Measurements from ENCODE around the gene VPS45. TPM values are rescaled to one million over a fixed set of nuclear protein-coding genes. Genes with fewer than 3 reads are reported as not detected.

VPS45 gene, protein sequence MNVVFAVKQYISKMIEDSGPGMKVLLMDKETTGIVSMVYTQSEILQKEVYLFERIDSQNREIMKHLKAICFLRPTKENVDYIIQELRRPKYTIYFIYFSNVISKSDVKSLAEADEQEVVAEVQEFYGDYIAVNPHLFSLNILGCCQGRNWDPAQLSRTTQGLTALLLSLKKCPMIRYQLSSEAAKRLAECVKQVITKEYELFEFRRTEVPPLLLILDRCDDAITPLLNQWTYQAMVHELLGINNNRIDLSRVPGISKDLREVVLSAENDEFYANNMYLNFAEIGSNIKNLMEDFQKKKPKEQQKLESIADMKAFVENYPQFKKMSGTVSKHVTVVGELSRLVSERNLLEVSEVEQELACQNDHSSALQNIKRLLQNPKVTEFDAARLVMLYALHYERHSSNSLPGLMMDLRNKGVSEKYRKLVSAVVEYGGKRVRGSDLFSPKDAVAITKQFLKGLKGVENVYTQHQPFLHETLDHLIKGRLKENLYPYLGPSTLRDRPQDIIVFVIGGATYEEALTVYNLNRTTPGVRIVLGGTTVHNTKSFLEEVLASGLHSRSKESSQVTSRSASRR
- total RNA-seq (ENCODE audit: low replicate concordance), result 25.9 and 41.5 TPM in 2 replicates
- long read RNA-seq, transcript VPS45-202 (15 exons, 2,790 nt), result major isoform, 70 of 93 reads
- long read RNA-seq, partial matches to known transcripts, result 10 of 93 reads
- long read RNA-seq, other reads (novel, unspliced or antisense), result 11 of 93 reads

DNA sequence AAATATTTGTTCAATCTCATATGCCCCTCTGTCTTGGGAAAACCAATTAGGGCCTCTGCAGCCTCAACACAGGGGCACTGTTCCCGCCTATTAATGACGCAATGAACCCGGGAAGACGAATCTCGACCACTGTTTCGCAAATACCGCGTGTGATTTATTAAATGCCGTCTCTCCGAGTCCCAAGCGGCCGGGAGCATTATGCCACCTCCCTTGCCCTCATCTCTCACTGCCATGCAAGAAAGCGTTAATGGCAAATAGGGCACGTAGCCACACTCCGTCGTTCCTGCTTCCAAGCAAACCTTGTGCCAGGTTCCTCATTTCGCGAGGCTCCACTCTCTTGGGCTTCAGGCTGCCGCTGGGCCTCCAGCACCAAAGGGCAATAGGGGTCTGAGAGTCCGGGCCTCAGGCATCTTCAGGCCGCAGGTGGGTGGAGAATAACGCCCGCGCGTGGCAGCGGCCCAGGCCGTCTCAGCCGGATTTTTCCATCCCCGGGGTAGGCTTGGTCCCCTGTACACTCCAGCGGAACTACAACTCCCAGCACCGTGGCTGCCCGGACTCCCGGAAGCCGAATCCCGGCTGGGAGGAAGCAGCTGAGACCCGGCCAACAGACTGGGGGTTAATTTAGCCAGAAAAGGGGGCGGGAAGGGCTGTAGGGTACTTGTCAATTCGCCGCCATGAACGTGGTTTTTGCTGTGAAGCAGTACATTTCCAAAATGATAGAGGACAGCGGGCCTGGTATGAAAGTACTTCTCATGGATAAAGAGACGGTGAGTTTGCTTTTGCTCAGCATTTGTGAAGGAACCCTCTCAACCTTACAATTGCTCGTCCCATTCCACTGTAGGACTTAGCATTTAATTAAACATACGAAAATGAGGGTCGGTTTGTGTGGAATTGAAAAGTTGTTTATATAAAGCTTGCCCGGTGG, at the start of gene VPS45:
VPS45 (plus strand) TSS at position 593 of the 925 bp plus-strand sequence; CDS start at position 675, 82 bp downstream.
- Mint-ChIP-seq H3K4me3 (peak within 1 kb of the TSS; percentile 97), H3K27ac (peak within 1 kb of the TSS; percentile 98), H3K9me3 (no peaks in the 10 kb centered on the region), H3K4me1 (ENCODE audit: unreplicated experiment) (peaks cover 24% of the 10 kb centered on the region), H3K36me3 (peaks cover 11% of the 10 kb centered on the region), H3K27me3 (no peaks in the 10 kb centered on the region)
- peak; percentile 88 for DNase-seq (ENCODE audit: extremely low spot score, unreplicated experiment)
- TF ChIP-seq, protein P1, sequence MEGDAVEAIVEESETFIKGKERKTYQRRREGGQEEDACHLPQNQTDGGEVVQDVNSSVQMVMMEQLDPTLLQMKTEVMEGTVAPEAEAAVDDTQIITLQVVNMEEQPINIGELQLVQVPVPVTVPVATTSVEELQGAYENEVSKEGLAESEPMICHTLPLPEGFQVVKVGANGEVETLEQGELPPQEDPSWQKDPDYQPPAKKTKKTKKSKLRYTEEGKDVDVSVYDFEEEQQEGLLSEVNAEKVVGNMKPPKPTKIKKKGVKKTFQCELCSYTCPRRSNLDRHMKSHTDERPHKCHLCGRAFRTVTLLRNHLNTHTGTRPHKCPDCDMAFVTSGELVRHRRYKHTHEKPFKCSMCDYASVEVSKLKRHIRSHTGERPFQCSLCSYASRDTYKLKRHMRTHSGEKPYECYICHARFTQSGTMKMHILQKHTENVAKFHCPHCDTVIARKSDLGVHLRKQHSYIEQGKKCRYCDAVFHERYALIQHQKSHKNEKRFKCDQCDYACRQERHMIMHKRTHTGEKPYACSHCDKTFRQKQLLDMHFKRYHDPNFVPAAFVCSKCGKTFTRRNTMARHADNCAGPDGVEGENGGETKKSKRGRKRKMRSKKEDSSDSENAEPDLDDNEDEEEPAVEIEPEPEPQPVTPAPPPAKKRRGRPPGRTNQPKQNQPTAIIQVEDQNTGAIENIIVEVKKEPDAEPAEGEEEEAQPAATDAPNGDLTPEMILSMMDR (conservative IDR thresholded peaks at IDR 0.05), result peak; percentile 33

DNA sequence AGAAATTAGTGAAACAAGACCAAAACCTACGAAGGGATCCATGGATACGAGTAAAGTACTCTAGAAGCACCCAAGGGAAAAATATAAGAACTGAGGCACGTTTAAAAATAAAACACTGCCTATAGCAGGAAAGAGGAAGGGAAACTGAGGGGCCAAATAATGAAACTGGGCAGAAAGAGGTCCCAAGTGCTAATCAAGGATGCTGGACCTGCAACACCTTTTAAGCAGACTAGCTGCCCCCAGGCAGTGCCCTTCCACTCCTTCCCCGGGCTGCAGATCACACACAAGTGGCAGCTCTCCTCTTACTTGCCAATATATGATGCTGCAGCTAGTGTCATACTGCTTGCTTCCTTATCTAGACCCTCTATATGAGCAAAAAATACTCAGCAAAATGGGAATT, 49.4 kb upstream of the VPS45 start:
- no peak for DNase-seq (ENCODE audit: extremely low spot score, unreplicated experiment)
- Mint-ChIP-seq H3K4me1 (ENCODE audit: unreplicated experiment) (peaks cover 31% of the 10 kb centered on the region), H3K9me3 (no peaks in the 10 kb centered on the region), H3K4me3 (no peak overlapping the region), H3K27me3 (no peaks in the 10 kb centered on the region), H3K36me3 (no peaks in the 10 kb centered on the region), H3K27ac (peak overlapping the region; percentile 92)
- TF ChIP-seq, protein P1 (conservative IDR thresholded peaks at IDR 0.05), result no peak

- Mint-ChIP-seq H3K27ac (peak overlapping the region; percentile 86), H3K4me1 (ENCODE audit: unreplicated experiment) (peaks cover 27% of the 10 kb centered on the region), H3K27me3 (no peaks in the 10 kb centered on the region), H3K4me3 (no peak overlapping the region), H3K9me3 (no peaks in the 10 kb centered on the region), H3K36me3 (no peaks in the 10 kb centered on the region)
- no peak for DNase-seq (ENCODE audit: extremely low spot score, unreplicated experiment)
- TF ChIP-seq, protein P1 (conservative IDR thresholded peaks at IDR 0.05), result no peak
Observed at GRCh38 chr1:150020711-150021110, 46.9 kb upstream of the VPS45 start.

DNA sequence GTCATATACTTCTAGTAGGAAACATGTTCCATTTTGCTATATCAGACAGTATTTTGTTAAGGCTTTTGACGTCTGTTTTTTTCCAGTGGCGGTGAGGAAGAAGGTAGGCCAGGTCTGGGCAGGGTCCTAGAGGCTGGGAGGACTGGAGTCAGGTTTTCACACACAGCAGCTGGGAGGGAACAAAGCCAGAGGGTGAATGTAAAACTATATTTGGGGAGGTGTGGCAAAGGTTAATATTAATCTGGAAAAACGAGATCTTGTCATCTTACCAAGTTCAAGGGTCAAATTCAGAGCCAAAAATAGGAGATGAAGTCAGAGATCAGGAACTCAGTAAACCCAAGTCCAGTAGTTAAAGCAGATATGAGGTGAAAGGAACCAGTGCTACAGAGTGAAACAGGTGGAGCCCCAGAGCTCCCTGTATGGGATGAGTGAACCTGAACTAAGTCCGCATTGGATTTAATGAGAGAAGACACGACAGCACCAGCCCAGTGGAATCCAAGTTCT, 46.3 kb upstream of the VPS45 start:
- Mint-ChIP-seq H3K27me3 (no peaks in the 10 kb centered on the region), H3K4me3 (peak overlapping the region; percentile 29), H3K4me1 (ENCODE audit: unreplicated experiment) (peaks cover 23% of the 10 kb centered on the region), H3K9me3 (no peaks in the 10 kb centered on the region), H3K36me3 (no peaks in the 10 kb centered on the region), H3K27ac (peak overlapping the region; percentile 86)
- DNase-seq (ENCODE audit: extremely low spot score, unreplicated experiment), result no peak
- TF ChIP-seq, protein P1 (conservative IDR thresholded peaks at IDR 0.05), result no peak

DNA sequence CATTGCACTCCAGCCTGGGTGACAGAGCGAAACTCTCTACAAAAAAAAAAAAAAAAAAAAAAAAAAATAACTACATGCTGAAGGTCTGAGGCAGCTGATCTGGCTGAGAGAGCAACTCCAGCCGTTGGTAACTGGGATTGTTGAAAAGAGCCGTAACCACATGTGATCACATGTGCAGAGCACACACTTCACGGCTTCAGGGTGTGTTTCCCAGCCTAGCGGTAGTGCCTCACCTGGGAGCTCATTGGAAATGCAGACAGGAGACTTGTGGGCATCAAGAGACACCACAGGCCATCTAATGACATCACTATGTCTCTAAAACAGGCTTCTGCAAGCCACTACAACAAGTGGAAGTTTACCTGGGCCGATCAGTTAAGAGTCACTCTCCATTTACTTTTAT, 45.2 kb upstream of the VPS45 start:
- H3K9me3 Mint-ChIP-seq, result no peaks in the 10 kb centered on the region
- H3K4me1 Mint-ChIP-seq (ENCODE audit: unreplicated experiment), result peaks cover 23% of the 10 kb centered on the region
- H3K4me3 Mint-ChIP-seq, result no peak overlapping the region
- no peaks in the 10 kb centered on the region for H3K27me3 Mint-ChIP-seq
- TF ChIP-seq, protein P1 (conservative IDR thresholded peaks at IDR 0.05), result no peak
- no peaks in the 10 kb centered on the region for H3K36me3 Mint-ChIP-seq
- DNase-seq (ENCODE audit: extremely low spot score, unreplicated experiment), result no peak
- H3K27ac Mint-ChIP-seq, result peak overlapping the region; percentile 75
